ENCODE data around the gene KCNG3.

Gene KCNG3

GRCh38 chr2:42480402-42480801 lies 13.4 kb downstream of the KCNG3 start:
- DNase-seq, result no peak

- DNase-seq, result peak; percentile 66
These were observed 18.9 kb downstream of the KCNG3 start for GRCh38 chr2:42474765-42475454.

- no peak for DNase-seq
These were observed 23.1 kb downstream of the KCNG3 start for GRCh38 chr2:42470706-42471105.

- no peak for DNase-seq
These were observed 29.2 kb downstream of the KCNG3 start for GRCh38 chr2:42464631-42465030.

- DNase-seq, result no peak
These were observed 30.2 kb downstream of the KCNG3 start for GRCh38 chr2:42463570-42463969.

- no peak for DNase-seq
These were observed 34.5 kb downstream of the KCNG3 start for GRCh38 chr2:42459296-42459695.

- no peak for DNase-seq
These were observed 35.4 kb downstream of the KCNG3 start for GRCh38 chr2:42458396-42458795.

GRCh38 chr2:42457011-42457410 lies 36.8 kb downstream of the KCNG3 start:
- DNase-seq, result no peak

GRCh38 chr2:42456126-42456839 lies 37.5 kb downstream of the KCNG3 start:
- DNase-seq, result no peak

- DNase-seq, result no peak
These were observed 41.2 kb downstream of the KCNG3 start for GRCh38 chr2:42452545-42452944.

GRCh38 chr2:42450136-42450535 lies 43.6 kb downstream of the KCNG3 start:
- no peak for DNase-seq

GRCh38 chr2:42449163-42450087 lies 44.4 kb downstream of the KCNG3 start:
- no peak for DNase-seq

- no peak for DNase-seq
These were observed 45.6 kb downstream of the KCNG3 start for GRCh38 chr2:42448163-42448562.

- DNase-seq, result no peak
These were observed 47.1 kb downstream of the KCNG3 start for GRCh38 chr2:42446503-42447271.

- no peak for DNase-seq
These were observed 49.9 kb downstream of the KCNG3 start for GRCh38 chr2:42443718-42444399.

GRCh38 chr2:42442774-42443173 lies 51.0 kb downstream of the KCNG3 start:
- DNase-seq, result no peak

- no peak for DNase-seq
These were observed 55.1 kb downstream of the KCNG3 start for GRCh38 chr2:42438685-42439084.

- no peak for DNase-seq
These were observed 57.4 kb downstream of the KCNG3 start for GRCh38 chr2:42436370-42436769.

GRCh38 chr2:42435628-42436027 lies 58.2 kb downstream of the KCNG3 start:
- no peak for DNase-seq

- no peak for DNase-seq
These were observed 63.6 kb downstream of the KCNG3 start for GRCh38 chr2:42430188-42430587.

GRCh38 chr2:42429352-42429751 lies 64.4 kb downstream of the KCNG3 start:
- no peak for DNase-seq

GRCh38 chr2:42425697-42426096 lies 68.1 kb downstream of the KCNG3 start:
- no peak for DNase-seq
